ENCODE measurements around the gene POU4F1.

The POU4F1 gene

DNA sequence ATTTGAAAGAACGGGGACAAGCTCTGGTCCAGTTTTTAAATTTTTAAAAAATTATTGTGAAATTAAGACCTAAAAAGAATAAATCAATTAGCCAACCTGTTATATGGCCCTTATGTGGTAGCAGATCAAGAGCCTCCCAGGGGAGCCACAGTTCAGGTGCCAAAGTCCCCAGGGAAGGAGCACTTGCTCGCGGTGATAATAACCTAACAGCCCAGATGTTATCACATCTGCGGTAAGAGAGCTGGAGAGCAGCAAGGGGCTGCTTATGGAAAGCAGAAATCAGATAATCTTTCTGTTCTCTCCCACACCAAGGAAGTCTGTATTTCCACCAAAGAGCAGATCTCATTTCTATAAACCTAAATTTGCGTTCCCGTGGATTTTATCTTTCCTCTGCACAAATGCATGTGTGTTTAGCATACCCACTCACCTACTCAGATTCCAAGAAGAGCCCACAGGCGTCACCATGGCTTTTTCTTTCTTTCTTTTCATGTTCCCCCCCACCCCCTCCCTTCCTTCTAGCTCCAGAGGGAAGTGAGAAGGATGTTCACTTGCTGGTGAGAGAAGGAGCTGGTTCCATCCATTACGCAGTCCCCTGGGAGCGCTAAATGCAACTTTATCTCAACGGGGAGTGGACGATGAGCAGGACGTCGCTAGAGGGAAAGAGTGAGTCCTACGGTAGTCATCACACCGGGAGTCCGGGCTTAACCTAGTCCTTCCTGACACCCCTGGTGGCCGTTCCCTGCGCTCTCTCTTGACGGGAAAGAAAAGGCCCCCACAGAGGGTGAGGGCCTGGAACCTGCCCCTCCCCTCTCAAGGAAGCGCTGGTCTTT, 1.6 kb upstream of the POU4F1 start:
- H3K27ac ChIP-seq (ENCODE audit: low read depth, low read length), result no peak overlapping the region
- peaks cover 37% of the 10 kb centered on the region for H3K4me1 ChIP-seq (ENCODE audit: insufficient read depth, low read length)
- H3K9ac ChIP-seq (ENCODE audit: low read depth, low read length), result no peak overlapping the region
- peak overlapping the region; percentile 22; the same call in 1 of the 2 replicates for H3K4me3 ChIP-seq (ENCODE audit: low read length)
- H3K27me3 ChIP-seq (ENCODE audit: insufficient read depth, low read length), result peaks cover 99% of the 10 kb centered on the region
- H3K9me3 ChIP-seq (ENCODE audit: insufficient read depth, low read depth, low read length), result no peaks in the 10 kb centered on the region
- H3K36me3 ChIP-seq (ENCODE audit: insufficient read depth, low read length), result no peaks in the 10 kb centered on the region
- WGBS, result 1% methylated on average over 19 of the region's 20 CpGs

DNA sequence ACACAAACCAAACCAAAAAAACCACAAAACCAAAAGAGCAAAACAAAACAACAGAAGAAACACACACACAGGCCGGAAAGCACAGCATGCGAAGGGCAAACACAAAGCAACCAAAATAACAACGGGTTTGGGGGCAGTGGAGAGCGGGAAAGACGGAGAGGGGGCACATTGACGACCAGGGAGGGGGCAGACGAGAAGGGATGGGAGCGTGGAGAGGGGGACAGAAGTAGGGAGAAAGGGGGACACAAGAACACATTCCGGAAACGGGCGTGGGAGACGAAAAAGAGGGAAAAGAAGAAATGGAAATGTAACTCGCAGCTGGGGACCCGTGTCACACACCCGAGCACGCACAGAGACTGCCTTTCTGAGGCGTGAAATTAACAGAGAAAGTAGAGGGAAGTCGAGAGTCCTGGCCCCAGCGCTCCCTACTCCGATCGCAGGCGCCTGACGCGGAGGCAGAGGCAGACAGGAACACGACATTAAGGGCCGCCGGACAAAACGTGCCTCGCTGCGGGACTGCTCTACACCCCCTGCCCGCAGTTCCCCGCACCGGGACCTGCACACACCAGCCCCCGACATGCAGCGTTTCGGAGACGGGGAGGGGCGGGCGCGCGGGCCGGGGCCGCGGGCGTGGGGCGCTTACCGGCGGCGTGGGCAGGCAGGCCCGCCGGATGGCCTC, 652 bp downstream of the POU4F1 start:
- WGBS, result under 1% methylated on average over 51 of the region's 51 CpGs
- H3K9ac ChIP-seq (ENCODE audit: low read depth, low read length), result no peak overlapping the region
- peaks cover 23% of the 10 kb centered on the region; the same call in 1 of the 2 replicates for H3K4me1 ChIP-seq (ENCODE audit: insufficient read depth, low read length)
- no peak overlapping the region for H3K27ac ChIP-seq (ENCODE audit: low read depth, low read length)
- no peaks in the 10 kb centered on the region for H3K36me3 ChIP-seq (ENCODE audit: insufficient read depth, low read length)
- H3K27me3 ChIP-seq (ENCODE audit: insufficient read depth, low read length), result peaks cover 99% of the 10 kb centered on the region
- no peaks in the 10 kb centered on the region for H3K9me3 ChIP-seq (ENCODE audit: insufficient read depth, low read depth, low read length)
- H3K4me3 ChIP-seq (ENCODE audit: low read length), result peak overlapping the region; percentile 56

DNA sequence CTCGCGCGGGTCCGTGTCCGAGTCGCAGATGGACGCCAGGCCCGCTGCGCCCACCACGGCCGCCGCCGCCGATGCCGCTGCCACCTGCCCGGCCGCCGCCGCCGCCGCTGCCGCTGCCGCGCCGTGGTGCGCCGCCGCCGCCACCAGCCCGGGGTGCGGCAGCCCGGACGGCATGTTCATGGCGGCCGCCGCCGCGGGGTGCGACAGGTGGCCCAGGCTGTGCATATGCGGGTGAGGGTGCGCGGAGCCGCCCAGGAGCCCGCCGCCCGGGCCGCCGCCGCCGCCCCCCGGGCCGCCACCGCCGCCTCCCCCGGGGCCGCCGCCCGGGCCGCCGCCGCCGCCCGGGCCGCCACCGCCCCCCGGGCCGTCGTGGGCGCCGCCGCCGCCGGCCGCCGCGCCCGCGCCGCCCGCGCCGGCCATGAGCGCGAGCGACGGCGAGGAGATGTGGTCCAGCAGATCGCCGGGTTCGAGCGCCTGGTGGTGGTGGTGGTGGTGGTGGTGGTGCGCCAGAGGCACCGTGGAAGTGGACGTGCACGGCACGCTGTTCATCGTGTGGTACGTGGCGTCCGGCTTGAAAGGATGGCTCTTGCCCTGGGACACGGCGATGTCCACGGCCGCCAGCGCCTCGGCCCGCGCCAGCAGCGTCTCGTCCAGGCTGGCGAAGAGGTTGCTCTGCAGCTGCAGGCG, 1.3 kb downstream of the POU4F1 start:
- under 1% methylated on average over 112 of the region's 112 CpGs for WGBS
- Histone ChIP-seq H3K27me3 (ENCODE audit: insufficient read depth, low read length) (peaks cover 99% of the 10 kb centered on the region), H3K4me3 (ENCODE audit: low read length) (peak overlapping the region; percentile 56)

DNA sequence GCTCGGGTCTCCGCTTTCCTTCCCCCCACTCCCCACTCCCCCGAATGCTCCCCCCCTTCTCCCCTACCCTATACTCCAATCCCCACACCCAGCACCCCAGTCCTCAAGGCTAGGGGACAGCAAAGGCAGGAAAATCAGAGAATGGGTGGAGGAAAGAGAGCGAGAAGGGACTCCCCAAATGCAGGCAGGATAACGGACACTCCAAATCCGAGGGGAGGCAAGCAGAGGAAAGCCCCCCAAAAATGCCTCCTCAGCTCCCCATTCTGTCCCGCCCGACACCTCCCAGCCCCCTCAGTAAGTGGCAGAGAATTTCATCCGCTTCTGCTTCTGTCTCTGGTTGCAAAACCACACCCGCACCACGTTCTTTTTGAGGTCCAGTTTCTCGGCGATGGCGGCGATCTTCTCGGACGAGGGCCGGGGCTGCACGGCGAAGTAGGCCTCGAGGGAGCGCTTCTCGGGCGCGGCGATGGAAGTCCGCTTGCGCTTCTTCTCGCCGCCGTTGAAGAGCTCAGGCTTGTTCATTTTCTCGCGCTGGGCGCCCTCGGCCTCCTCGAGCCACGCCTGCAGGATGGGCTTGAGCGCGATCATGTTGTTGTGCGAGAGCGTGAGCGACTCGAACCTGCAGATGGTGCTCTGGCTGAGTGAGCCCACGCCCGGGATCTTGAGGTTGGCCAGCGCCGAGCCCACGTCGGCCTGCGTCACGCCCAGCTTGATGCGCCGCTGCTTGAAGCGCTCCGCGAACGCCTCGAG, 2.1 kb downstream of the POU4F1 start:
- H3K9ac ChIP-seq (ENCODE audit: low read depth, low read length), result no peak overlapping the region
- 1% methylated on average over 57 of the region's 58 CpGs for WGBS

More for the DNA sequence above, 1.3 kb downstream of the POU4F1 start:
- no peaks in the 10 kb centered on the region for H3K36me3 ChIP-seq (ENCODE audit: insufficient read depth, low read length)
- no peaks in the 10 kb centered on the region for H3K9me3 ChIP-seq (ENCODE audit: insufficient read depth, low read depth, low read length)
- H3K27ac ChIP-seq (ENCODE audit: low read depth, low read length), result no peak overlapping the region
- H3K4me1 ChIP-seq (ENCODE audit: insufficient read depth, low read length), result peaks cover 26% of the 10 kb centered on the region; the same call in 1 of the 2 replicates
- H3K9ac ChIP-seq (ENCODE audit: low read depth, low read length), result no peak overlapping the region

DNA sequence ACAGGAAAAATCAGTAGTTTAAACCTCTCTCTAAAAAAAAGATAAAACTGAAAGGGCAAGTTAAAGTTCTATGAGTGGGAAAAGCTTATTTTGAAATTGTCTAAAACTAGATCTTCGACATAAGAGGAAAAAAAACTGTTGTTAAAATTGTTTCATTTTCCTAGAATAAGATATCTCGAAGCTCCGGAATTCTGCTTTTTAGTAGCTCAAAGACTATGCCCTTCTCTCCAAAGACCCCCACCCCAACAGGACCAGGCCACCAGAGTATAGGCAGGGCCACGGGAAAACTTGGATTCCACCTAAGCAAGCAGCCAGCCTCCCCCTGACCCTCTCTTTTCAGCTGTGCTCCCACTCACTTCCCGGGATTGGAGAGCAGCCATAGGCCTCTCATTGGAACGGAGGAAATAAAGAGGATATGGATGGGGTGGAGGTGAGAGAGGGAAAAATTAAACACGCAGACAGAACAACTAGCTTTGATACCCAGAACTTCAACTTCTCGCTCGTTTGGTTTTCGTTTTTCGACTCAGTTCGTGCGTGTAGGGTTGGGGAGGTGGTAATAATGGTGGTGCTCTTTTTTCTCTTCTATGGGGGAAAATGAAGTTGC, 3.0 kb downstream of the POU4F1 start:
- WGBS, result 7% methylated on average over 13 of the region's 13 CpGs
- H3K4me1 ChIP-seq (ENCODE audit: insufficient read depth, low read length), result 0 out of 2 replicates have a peak, but pooled peaks cover 13% of the 10 kb centered on the region
- H3K9me3 ChIP-seq (ENCODE audit: insufficient read depth, low read depth, low read length), result no peaks in the 10 kb centered on the region
- no peak overlapping the region for H3K27ac ChIP-seq (ENCODE audit: low read depth, low read length)
- H3K36me3 ChIP-seq (ENCODE audit: insufficient read depth, low read length), result no peaks in the 10 kb centered on the region
- peaks cover 99% of the 10 kb centered on the region for H3K27me3 ChIP-seq (ENCODE audit: insufficient read depth, low read length)
- H3K9ac ChIP-seq (ENCODE audit: low read depth, low read length), result no peak overlapping the region
- H3K4me3 ChIP-seq (ENCODE audit: low read length), result no peak overlapping the region

More for the DNA sequence above, 2.1 kb downstream of the POU4F1 start:
- Histone ChIP-seq H3K36me3 (ENCODE audit: insufficient read depth, low read length) (no peaks in the 10 kb centered on the region), H3K4me3 (ENCODE audit: low read length) (peak overlapping the region; percentile 36), H3K27ac (ENCODE audit: low read depth, low read length) (no peak overlapping the region), H3K9me3 (ENCODE audit: insufficient read depth, low read depth, low read length) (no peaks in the 10 kb centered on the region), H3K27me3 (ENCODE audit: insufficient read depth, low read length) (peaks cover 99% of the 10 kb centered on the region), H3K4me1 (ENCODE audit: insufficient read depth, low read length) (peaks cover 21% of the 10 kb centered on the region; the same call in 1 of the 2 replicates)

DNA sequence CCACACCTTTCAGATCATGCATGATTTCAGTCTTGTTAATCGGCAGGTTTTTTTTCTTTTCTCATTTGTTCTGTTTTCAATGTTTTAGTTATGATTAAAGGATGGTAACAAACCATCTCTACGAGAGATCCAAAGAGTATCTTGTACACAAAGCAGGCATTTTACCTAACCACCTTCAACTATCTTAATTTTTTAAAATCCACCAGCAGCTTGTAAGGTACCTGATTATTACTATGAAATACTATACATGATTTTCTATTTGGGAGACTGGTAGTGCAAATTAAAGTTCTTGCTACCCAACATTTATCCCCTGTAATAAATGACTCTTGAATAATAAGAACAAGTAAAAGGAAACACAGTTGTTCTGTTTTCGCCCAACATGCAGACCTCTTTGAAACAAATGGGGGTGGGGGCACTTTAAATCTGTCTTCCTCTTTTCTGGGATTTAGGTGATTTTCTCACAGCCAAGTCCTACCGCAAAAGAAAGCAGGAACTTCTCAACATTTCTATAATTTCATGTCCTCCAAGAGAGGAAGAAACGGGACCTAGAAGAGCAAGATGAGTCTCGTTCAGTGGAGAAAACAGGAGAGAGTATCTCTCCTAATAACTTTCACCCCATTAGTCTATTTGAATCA, 3.6 kb downstream of the POU4F1 start:
- peaks cover 19% of the 10 kb centered on the region; the same call in 1 of the 2 replicates for H3K4me1 ChIP-seq (ENCODE audit: insufficient read depth, low read length)
- peaks cover 99% of the 10 kb centered on the region for H3K27me3 ChIP-seq (ENCODE audit: insufficient read depth, low read length)
- H3K4me3 ChIP-seq (ENCODE audit: low read length), result no peak overlapping the region
- no peaks in the 10 kb centered on the region for H3K9me3 ChIP-seq (ENCODE audit: insufficient read depth, low read depth, low read length)
- no peaks in the 10 kb centered on the region for H3K36me3 ChIP-seq (ENCODE audit: insufficient read depth, low read length)
- WGBS, result 11% methylated on average over 3 of the region's 6 CpGs
- H3K27ac ChIP-seq (ENCODE audit: low read depth, low read length), result no peak overlapping the region
- no peak overlapping the region for H3K9ac ChIP-seq (ENCODE audit: low read depth, low read length)

DNA sequence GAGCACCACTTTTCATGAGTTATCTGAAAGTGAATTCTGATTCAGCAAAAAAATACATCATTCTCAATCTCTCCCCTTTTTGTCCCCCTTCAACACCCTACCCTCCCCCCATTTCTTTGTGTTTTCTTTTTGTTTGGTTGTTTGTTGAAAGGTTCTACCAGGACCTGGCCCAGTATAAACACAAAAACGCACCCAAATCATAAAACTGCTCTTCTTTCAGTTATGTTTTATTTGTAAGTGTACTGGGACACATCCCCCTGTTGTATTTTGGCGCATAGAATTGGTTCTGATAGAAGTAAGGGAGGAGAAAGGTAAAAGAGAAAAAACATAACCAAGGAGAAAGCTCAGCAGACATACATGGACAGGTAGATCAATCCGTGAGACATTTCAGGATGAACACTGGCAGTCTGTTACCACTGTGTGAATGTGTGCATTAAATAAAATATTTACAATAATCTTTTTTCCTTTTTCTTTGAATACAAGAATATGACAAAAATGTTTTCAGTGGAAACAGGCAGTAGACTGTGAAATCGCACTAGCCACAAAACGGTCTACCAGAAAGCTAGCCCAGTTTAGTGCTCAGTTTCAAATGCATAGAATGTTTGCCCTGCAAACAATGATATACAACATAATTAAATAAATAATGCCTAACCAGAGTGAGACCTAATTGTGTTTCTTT, 4.2 kb downstream of the POU4F1 start:
- WGBS, result 12% methylated on average over 4 of the region's 5 CpGs
- H3K4me3 ChIP-seq (ENCODE audit: low read length), result no peak overlapping the region
- peaks cover 99% of the 10 kb centered on the region for H3K27me3 ChIP-seq (ENCODE audit: insufficient read depth, low read length)
- no peak overlapping the region for H3K9ac ChIP-seq (ENCODE audit: low read depth, low read length)
- no peaks in the 10 kb centered on the region for H3K36me3 ChIP-seq (ENCODE audit: insufficient read depth, low read length)
- H3K27ac ChIP-seq (ENCODE audit: low read depth, low read length), result no peak overlapping the region
- peaks cover 25% of the 10 kb centered on the region; the same call in 1 of the 2 replicates for H3K4me1 ChIP-seq (ENCODE audit: insufficient read depth, low read length)
- H3K9me3 ChIP-seq (ENCODE audit: insufficient read depth, low read depth, low read length), result no peaks in the 10 kb centered on the region

DNA sequence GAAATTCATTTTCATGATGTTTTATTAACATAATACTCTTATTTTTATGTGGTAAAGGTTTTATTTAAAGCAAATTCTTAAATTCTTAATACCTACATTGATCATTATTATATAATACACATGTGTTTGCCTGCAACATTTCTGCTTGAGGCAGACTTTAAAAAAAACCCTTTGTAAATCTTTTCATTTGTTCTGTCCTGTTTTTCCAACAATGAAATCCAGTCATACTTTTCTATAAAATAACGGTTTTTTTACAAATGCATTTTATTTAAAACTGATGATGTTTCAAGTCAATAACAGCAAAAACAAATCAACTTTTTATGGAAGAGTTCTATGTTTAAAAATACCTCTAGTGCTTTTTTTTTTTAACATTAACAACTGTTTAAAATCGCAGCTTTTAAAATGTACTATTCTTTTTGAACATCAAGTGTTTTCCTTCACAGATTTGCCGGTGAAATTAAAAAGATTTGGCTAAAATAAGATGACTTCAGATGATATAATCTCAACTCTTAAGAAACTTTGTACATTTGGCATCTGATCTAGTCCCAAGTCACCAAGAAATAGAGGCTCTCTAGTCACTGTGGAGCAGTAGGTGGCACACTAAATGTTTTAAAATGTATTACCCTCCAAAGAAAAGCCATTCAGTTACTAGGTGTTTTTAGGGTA, 5.1 kb downstream of the POU4F1 start:
- H3K4me1 ChIP-seq (ENCODE audit: insufficient read depth, low read length), result peaks cover 29% of the 10 kb centered on the region
- no peak overlapping the region for H3K27ac ChIP-seq (ENCODE audit: low read depth, low read length)
- H3K9ac ChIP-seq (ENCODE audit: low read depth, low read length), result no peak overlapping the region
- no peaks in the 10 kb centered on the region for H3K36me3 ChIP-seq (ENCODE audit: insufficient read depth, low read length)
- H3K4me3 ChIP-seq (ENCODE audit: low read length), result no peak overlapping the region
- no peaks in the 10 kb centered on the region for H3K9me3 ChIP-seq (ENCODE audit: insufficient read depth, low read depth, low read length)
- 44% methylated on average over 1 of the region's 3 CpGs for WGBS
- peaks cover 99% of the 10 kb centered on the region for H3K27me3 ChIP-seq (ENCODE audit: insufficient read depth, low read length)

DNA sequence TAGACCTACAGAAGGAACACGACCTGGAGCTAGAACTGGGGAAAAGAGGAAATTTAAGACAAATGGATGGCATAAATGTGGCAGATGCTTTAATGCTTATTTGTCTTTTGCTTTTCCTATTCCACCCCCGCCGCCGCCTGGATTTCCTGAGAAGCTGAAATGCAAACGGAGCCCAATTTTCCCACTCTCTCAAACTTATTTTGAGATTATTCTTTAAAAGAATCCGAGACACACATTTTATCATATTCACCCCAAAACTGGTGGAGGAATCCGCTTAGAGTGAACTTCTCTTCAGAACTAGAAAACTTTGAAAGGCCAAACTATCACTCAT, 5.8 kb downstream of the POU4F1 start:
- Histone ChIP-seq H3K9me3 (ENCODE audit: insufficient read depth, low read depth, low read length) (no peaks in the 10 kb centered on the region), H3K36me3 (ENCODE audit: insufficient read depth, low read length) (no peaks in the 10 kb centered on the region), H3K27ac (ENCODE audit: low read depth, low read length) (no peak overlapping the region), H3K4me3 (ENCODE audit: low read length) (no peak overlapping the region), H3K4me1 (ENCODE audit: insufficient read depth, low read length) (peaks cover 29% of the 10 kb centered on the region), H3K27me3 (ENCODE audit: insufficient read depth, low read length) (peaks cover 99% of the 10 kb centered on the region), H3K9ac (ENCODE audit: low read depth, low read length) (no peak overlapping the region)
- WGBS, result 4% methylated on average over 7 of the region's 7 CpGs

Measured in HUES64 (cell line).